LNCaP clone FGC (cell line): ENCODE measurements around the gene SAMD4A.

Source experiments
- DNase-seq: peaks from one replicate; pipeline ENCODE4 v3.0.0-alpha.2; 2011; ENCODE audit warnings: low read depth
- H3K4me3 ChIP-seq: 2 replicates; pipeline ENCODE4 v1.5.1; 2011; ENCODE audit warnings: mild to moderate bottlenecking, low read depth, low read length, control low read depth
- CTCF ChIP-seq: IDR thresholded peaks from 2 replicates; pipeline ENCODE4 v1.5.1; 2012; ENCODE audit warnings: mild to moderate bottlenecking; ENCODE audit not compliant: control insufficient read depth, insufficient read depth; ENCODE audit errors: extremely low read depth

Gene SAMD4A

GRCh38 chr14:54771411-54772027 is 204.6 kb downstream of the SAMD4A start:
- DNase-seq, result no peak
- TF ChIP-seq CTCF, result no peak
- no peak overlapping the region for H3K4me3 ChIP-seq

GRCh38 chr14:54772451-54772881 is 205.5 kb downstream of the SAMD4A start:
- TF ChIP-seq CTCF, result no peak
- H3K4me3 ChIP-seq, result no peak overlapping the region

GRCh38 chr14:54773171-54774006 is 206.5 kb downstream of the SAMD4A start:
- peak; percentile 73 for DNase-seq
- peak; percentile 64 for TF ChIP-seq CTCF
- H3K4me3 ChIP-seq, result no peak overlapping the region

More at GRCh38 chr14:54772451-54772881, 205.5 kb downstream of the SAMD4A start:
- no peak for DNase-seq

- no peak overlapping the region for H3K4me3 ChIP-seq
- TF ChIP-seq CTCF, result no peak
- no peak for DNase-seq
Measured at GRCh38 chr14:54774824-54775223, 207.9 kb downstream of the SAMD4A start.

GRCh38 chr14:54775486-54776140 is 208.7 kb downstream of the SAMD4A start:
- H3K4me3 ChIP-seq, result no peak overlapping the region
- TF ChIP-seq CTCF, result no peak
- DNase-seq, result no peak

- no peak for DNase-seq
- no peak for TF ChIP-seq CTCF
- no peak overlapping the region for H3K4me3 ChIP-seq
Measured at GRCh38 chr14:54776361-54777001, 209.6 kb downstream of the SAMD4A start.
